Measurements from ENCODE around the gene WNT5A. TPM values are rescaled to one million over a fixed set of nuclear protein-coding genes. Genes with fewer than 3 reads are reported as not detected.
A peak's percentile ranks its signal among the peaks of the same experiment; 100 is the strongest.

The WNT5A gene
- total RNA-seq, 2 experiments from 2014 or later: not detected

DNA sequence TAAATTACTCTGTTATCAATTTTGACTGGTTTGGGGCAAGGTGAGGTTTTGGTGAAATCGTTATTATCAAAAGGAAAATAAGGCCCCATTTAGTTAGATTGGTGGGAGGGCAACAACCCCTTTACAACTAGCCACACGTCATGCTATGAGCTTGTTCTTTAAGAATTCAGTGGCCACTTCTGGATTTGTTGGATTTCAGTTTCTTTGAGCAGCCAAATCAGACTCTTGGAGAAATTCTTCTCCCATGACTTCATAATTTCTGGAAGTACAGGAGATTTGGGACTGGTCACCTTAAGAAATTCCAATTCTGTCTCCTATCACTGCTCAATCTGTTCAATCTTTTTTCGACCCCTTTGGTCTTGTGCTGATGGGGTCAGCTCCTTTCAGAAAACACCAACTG lies 14.8 kb upstream of the WNT5A start:
- ATAC-seq: no peak
- ChIA-PET CTCF (interaction anchor here (0.7 to 1.0 kb wide), 2 partner anchors 68 to 750 kb away, joined by 3 read pairs; no protein-coding TSS in a partner anchor), POLR2A (no interaction called here)
- no peak for DNase-seq
- Mint-ChIP-seq H3K36me3 (ENCODE audit: low read depth) (no peaks in the 10 kb centered on the region), H3K27ac (no peak overlapping the region), H3K4me3 (no peak overlapping the region), H3K27me3 (no peaks in the 10 kb centered on the region), H3K9me3 (ENCODE audit: low read depth) (no peaks in the 10 kb centered on the region), H3K4me1 (no peaks in the 10 kb centered on the region)
- intact Hi-C loops (cut with DNase I, micrococcal nuclease): no loop called here

DNA sequence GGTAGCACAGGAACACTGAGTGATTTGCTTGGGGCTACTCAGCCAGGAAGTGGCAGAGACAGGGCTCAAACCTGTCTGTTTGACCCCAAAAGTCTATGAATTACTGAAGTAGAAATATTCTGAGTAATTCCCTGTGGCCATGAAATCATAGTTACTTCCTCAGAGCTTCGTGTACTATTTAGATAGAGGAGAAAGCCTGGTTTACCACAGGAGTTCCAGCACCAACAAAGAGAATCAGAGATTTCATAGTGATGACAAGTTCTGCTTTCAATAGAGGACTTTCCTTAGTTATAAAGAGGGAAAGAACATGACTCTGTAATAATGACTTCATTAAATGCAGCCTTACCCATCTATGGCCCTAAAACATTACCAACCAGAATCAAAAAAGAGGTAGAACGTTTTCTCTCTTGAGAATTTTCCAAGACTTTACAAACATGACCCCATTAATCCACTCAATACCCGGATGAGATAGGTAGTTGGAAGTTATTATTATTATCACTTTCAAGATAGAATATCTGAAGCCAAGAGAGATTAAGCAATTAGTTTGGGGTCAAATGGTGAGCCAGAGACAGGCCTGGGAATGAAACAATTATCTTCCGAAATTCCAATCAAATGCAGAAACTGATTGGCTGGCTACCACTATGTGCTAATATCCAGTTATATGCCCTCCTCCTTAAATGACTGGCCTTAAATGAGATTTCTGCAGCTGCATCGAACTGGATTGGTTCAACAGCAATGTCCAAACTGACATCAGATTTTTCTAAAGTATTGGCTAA lies 13.6 kb upstream of the WNT5A start:
- ChIA-PET POLR2A (no interaction called here), CTCF (no interaction called here)
- DNase-seq (no peak), ATAC-seq (no peak)
- intact Hi-C loops (cut with DNase I, micrococcal nuclease): no loop called here
- Mint-ChIP-seq H3K9me3 (ENCODE audit: low read depth) (no peaks in the 10 kb centered on the region), H3K36me3 (ENCODE audit: low read depth) (no peaks in the 10 kb centered on the region), H3K4me3 (no peak overlapping the region), H3K27ac (no peak overlapping the region), H3K4me1 (no peaks in the 10 kb centered on the region), H3K27me3 (peaks cover 2% of the 10 kb centered on the region)

DNA sequence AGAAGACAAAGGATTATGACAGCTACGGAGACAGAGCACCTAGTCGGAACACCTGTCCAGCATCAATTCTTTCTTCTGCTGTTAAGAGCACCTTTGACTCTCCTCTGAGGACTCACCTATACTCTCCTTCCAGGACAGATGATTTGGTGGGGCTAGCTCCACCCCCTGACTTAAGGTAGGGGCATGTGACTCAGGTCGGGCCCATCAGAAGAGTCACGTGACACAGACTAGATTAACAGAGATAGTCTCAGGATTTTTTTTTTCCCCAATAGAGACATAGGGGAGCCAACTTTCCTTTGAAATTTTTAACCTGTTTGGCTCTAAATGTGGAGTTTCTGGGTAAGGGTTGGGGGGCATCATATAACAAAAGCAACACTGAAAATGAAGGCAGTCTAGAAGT lies 11.4 kb upstream of the WNT5A start:
- Mint-ChIP-seq H3K9me3 (ENCODE audit: low read depth) (no peaks in the 10 kb centered on the region), H3K27me3 (peaks cover 4% of the 10 kb centered on the region), H3K4me3 (no peak overlapping the region), H3K36me3 (ENCODE audit: low read depth) (no peaks in the 10 kb centered on the region), H3K27ac (no peak overlapping the region), H3K4me1 (no peaks in the 10 kb centered on the region)
- DNase-seq (no peak), ATAC-seq (no peak)
- ChIA-PET POLR2A (no interaction called here), CTCF (no interaction called here)
- intact Hi-C loops (cut with DNase I, micrococcal nuclease): no loop called here

DNA sequence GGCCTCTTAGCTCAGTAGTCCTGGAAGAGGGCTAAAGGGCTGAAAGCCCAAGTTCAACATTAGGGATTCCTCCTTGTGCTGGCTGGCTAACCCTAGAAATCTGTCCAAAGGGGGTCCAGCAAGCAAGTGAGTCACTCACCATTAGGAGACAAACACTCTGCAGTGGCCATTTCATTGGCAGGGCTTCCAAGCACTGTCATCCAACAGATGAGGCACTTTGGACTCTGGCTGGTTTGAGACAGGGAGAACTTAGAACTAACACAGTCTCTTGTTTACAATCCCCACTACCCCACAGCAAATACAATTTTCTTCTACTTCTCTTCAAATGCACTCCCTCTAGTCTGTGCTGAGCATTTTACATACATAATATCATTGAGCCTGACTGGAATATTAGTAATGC lies 10.1 kb upstream of the WNT5A start:
- DNase-seq: no peak
- intact Hi-C loops (cut with DNase I, micrococcal nuclease): no loop called here
- Mint-ChIP-seq H3K4me1 (no peaks in the 10 kb centered on the region), H3K4me3 (no peak overlapping the region), H3K27ac (no peak overlapping the region), H3K27me3 (peaks cover 7% of the 10 kb centered on the region), H3K9me3 (ENCODE audit: low read depth) (no peaks in the 10 kb centered on the region), H3K36me3 (ENCODE audit: low read depth) (no peaks in the 10 kb centered on the region)
- ChIA-PET CTCF (no interaction called here), POLR2A (interaction anchor here (0.7 kb wide), 1 partner anchor 23 kb away, joined by 3 read pairs; no protein-coding TSS in a partner anchor)
- no peak for ATAC-seq

DNA sequence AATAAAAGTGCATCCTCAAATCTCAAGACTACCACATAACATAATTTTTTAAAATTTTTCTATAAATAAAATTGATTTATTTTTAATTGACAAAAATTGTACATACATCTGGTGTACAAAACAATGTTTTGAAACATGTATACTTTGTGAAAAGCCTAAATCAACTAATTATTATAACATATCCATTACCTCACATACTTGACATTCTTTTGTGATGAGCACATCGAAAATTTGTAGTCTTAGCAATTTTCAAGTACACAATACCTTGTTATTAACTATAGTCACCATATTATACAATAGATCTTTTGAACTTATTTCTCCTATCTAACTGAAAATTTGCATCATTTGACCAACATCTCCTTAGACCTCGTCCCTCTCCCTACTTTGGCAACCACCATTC lies 7.9 kb upstream of the WNT5A start:
- DNase-seq (no peak), ATAC-seq (no peak)
- no peaks in the 10 kb centered on the region for H3K9me3 Mint-ChIP-seq (ENCODE audit: low read depth)
- no peak overlapping the region for H3K4me3 Mint-ChIP-seq
- CTCF ChIA-PET: no interaction called here
- no peak overlapping the region for H3K27ac Mint-ChIP-seq
- H3K36me3 Mint-ChIP-seq (ENCODE audit: low read depth): no peaks in the 10 kb centered on the region
- POLR2A ChIA-PET: no interaction called here
- intact Hi-C loops (cut with DNase I, micrococcal nuclease): no loop called here
- H3K4me1 Mint-ChIP-seq: no peaks in the 10 kb centered on the region
- peaks cover 14% of the 10 kb centered on the region for H3K27me3 Mint-ChIP-seq

DNA sequence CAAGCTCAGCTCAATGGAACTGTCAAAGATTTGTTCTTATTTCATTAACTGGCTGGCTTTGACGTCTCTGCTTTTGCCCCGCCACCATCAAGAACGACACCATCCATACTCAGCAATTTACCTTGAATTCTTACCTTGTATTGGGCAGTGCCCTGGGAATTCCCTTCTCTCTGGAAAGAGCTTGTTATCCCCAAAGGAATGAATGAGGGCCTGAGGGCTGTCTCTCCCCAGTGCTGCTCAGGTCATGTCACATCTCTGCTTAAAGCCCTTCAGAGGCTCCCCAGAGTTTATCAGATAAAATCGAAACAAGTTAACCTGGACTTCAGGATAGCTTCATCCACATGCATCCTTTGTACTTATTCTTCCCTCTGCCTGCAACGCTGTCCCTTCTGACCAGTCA lies 5.9 kb upstream of the WNT5A start:
- Mint-ChIP-seq H3K27me3 (peaks cover 29% of the 10 kb centered on the region), H3K36me3 (ENCODE audit: low read depth) (no peaks in the 10 kb centered on the region), H3K27ac (no peak overlapping the region), H3K9me3 (ENCODE audit: low read depth) (no peaks in the 10 kb centered on the region), H3K4me1 (peaks cover 8% of the 10 kb centered on the region), H3K4me3 (no peak overlapping the region)
- ChIA-PET CTCF (no interaction called here), POLR2A (no interaction called here)
- DNase-seq (no peak), ATAC-seq (no peak)
- intact Hi-C loops (cut with DNase I, micrococcal nuclease): no loop called here

DNA sequence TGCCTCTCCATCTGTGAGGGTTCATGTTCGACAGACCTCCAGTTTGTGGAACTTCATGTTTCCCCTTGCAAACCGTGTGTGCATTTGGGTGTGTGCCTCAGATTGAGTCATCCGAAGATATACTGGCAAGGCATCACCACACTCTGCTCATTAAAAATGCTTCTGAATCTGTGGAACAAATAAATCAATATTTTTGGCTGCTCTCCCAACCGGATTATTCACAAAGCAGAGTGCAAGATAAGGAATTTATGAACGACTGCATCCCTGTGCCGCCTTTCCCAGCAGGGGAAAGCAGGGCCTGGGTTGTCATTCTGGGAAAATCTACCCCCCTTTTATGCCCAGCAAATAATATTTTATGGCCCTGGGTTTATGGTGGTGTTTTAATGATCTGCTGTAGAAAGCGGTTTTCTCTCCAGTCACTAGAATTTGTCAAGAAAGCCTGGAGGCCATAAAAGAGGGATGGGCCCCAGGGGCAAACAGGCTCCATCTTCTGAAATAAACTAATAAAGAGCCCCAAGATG lies 4.2 kb upstream of the WNT5A start:
- Mint-ChIP-seq H3K4me1 (peaks cover 18% of the 10 kb centered on the region), H3K36me3 (ENCODE audit: low read depth) (no peaks in the 10 kb centered on the region), H3K4me3 (no peak overlapping the region), H3K9me3 (ENCODE audit: low read depth) (no peaks in the 10 kb centered on the region), H3K27ac (no peak overlapping the region), H3K27me3 (peaks cover 39% of the 10 kb centered on the region)
- intact Hi-C loops (cut with DNase I, micrococcal nuclease): no loop called here
- ATAC-seq (no peak), DNase-seq (no peak)
- CTCF ChIA-PET: no interaction called here
- POLR2A ChIA-PET: no interaction called here

DNA sequence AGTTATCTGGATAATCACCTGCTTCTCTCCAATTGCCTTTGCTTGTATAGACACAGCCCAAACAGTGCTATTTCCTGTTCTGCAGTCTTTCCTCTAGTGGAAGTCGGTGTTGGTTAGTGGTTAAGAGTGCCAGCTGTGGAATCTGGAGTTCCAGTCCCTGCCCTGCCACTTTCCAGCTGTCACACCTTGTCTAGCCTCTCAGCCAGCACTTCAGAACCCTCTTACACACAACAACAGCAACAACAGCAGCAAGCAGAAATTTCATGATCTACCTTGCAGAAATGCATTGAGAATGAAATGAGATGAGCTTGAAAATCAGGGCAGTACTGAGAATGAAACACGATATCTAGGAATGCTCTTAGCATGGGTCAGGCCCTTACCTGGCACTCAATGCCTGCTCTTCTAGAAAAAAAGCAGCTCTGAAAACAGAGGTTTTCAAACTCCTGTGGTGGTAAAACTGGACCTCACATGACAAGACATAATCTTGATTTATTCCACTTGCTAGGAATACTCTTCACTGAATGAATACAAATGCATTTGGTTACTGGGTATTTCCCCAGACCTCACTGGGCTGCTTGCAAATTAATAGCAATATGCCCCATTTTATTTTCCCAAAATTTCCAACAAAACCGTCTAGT lies 3.3 kb upstream of the WNT5A start:
- no peaks in the 10 kb centered on the region for H3K36me3 Mint-ChIP-seq (ENCODE audit: low read depth)
- H3K4me3 Mint-ChIP-seq: no peak overlapping the region
- POLR2A ChIA-PET: no interaction called here
- peaks cover 44% of the 10 kb centered on the region for H3K27me3 Mint-ChIP-seq
- no peaks in the 10 kb centered on the region for H3K9me3 Mint-ChIP-seq (ENCODE audit: low read depth)
- ATAC-seq (no peak), DNase-seq (no peak)
- H3K27ac Mint-ChIP-seq: no peak overlapping the region
- H3K4me1 Mint-ChIP-seq: peaks cover 23% of the 10 kb centered on the region
- CTCF ChIA-PET: no interaction called here
- intact Hi-C loops (cut with DNase I, micrococcal nuclease): no loop called here

DNA sequence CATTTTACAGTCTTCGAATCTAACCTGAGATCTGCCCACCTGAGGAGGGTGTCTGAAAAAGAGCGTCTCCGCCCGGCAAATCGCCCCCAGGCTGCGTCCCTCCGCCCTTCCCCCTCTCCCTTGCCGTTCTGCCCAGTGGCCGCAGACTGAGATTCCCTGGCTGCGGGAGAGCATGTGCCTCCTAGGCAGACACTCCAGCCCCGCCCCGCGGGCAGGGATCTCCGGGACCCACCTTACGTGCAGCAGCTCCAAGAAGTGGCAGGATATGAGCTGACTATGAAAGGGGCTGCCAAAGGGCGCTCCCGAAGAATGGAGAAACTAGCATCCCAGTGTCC lies 2.7 kb upstream of the WNT5A start:
- CTCF ChIA-PET: interaction anchor here (0.8 kb wide), 1 partner anchor 839 kb away, joined by 3 read pairs; no protein-coding TSS in a partner anchor
- H3K27ac Mint-ChIP-seq: no peak overlapping the region
- no peak overlapping the region for H3K4me3 Mint-ChIP-seq
- H3K4me1 Mint-ChIP-seq: peaks cover 26% of the 10 kb centered on the region
- no peaks in the 10 kb centered on the region for H3K9me3 Mint-ChIP-seq (ENCODE audit: low read depth)
- H3K36me3 Mint-ChIP-seq (ENCODE audit: low read depth): no peaks in the 10 kb centered on the region
- intact Hi-C loops (cut with DNase I, micrococcal nuclease): loop anchor here (5.0 to 10.0 kb wide), 6 partner anchors 233 to 1062 kb away; no protein-coding TSS in a partner anchor
- H3K27me3 Mint-ChIP-seq: peaks cover 46% of the 10 kb centered on the region
- POLR2A ChIA-PET: no interaction called here
- DNase-seq: no peak
- ATAC-seq: no peak

DNA sequence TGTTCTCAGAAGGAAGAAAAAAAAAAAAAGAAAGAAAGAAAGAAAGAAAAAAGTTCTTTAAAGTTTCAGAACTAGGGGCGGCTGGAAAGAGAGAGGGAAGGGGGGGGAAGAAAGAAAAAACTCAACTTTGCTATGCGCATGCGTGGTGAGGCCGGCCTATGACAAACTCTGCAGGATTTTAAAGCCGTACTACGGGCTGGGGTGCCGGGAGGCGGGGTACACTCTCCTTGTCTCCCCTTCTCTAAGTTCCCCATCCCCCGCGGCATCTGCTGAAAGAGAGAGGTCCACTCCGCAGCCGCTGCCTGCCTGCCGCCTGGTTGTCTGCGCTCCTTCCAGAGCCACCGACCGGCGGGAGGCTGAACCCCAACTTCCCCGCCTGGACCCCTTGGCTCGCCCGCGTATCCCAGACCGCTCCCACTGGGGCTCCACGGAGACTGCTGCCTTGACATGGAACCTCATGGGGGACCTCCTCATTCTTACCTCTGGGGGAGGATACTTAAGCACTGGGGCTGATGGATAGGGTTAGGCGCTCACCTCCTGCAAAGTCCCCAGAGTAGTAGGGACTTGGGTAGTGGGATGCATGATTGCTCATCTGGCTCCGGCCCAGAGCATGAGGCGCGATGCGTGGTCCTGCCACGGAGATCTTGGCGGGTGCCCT lies 1.4 kb upstream of the WNT5A start:
- H3K4me3 Mint-ChIP-seq: peak overlapping the region; percentile 44
- no peak overlapping the region for H3K27ac Mint-ChIP-seq
- ChIA-PET CTCF (interaction anchor here (0.5 to 0.8 kb wide), 2 partner anchors 246 to 1520 kb away, joined by 3 read pairs; no protein-coding TSS in a partner anchor), POLR2A (no interaction called here)
- ATAC-seq: peak; percentile 31
- H3K27me3 Mint-ChIP-seq: peaks cover 58% of the 10 kb centered on the region
- peaks cover 30% of the 10 kb centered on the region for H3K4me1 Mint-ChIP-seq
- H3K9me3 Mint-ChIP-seq (ENCODE audit: low read depth): no peaks in the 10 kb centered on the region
- intact Hi-C loops (cut with DNase I, micrococcal nuclease): loop anchor here (5.0 to 10.0 kb wide), 6 partner anchors 234 to 1061 kb away; no protein-coding TSS in a partner anchor
- no peaks in the 10 kb centered on the region for H3K36me3 Mint-ChIP-seq (ENCODE audit: low read depth)
- DNase-seq: peak; percentile 56

DNA sequence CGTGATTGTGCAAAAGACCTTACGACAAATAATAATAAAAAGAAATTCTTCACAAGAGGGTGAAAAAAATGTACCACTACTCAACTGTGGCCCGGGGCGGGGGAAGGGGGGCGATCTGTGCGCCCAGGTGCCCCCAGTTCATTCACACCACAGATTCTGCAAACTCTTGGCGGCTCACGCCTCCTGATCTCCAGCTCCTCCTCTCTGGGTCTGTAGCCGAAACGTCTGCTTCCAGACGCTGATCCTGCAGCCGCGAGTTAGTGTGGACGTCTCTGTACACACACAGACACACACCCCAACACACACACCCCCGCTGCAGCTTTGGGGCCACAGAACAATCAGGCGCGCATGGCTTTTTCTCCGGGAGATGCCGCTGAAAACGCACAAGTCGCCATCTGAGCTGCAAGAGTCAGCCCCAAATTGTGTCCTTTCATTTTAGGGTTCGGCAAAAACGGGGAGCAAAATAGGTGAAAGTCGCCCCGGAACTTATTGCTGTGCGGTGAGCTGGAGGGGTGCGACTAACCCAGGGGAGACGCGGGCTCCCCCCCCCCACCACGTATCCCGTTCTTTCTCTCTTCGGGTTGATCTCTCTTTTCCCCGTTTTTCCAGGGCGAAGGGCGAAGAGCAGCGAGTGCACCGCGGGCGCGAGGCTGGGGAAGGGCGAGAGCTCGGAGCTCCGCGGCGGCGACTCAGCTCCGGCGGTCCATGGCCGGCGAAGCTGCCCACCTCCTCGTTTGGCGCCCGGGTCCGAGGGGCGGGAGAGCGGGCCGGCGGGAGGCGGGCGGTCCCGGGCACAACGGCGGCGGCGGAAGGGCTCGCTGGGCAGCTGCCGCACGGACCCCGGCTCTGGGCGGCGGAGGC lies 505 bp upstream of the WNT5A start:
- Mint-ChIP-seq H3K4me1 (peaks cover 34% of the 10 kb centered on the region), H3K27ac (no peak overlapping the region), H3K36me3 (ENCODE audit: low read depth) (no peaks in the 10 kb centered on the region), H3K9me3 (ENCODE audit: low read depth) (no peaks in the 10 kb centered on the region), H3K27me3 (peaks cover 64% of the 10 kb centered on the region), H3K4me3 (peak overlapping the region; percentile 65)
- intact Hi-C loops (cut with DNase I, micrococcal nuclease): loop anchor here (5.0 to 10.0 kb wide), 6 partner anchors 235 to 1060 kb away; no protein-coding TSS in a partner anchor
- POLR2A ChIA-PET: no interaction called here
- CTCF ChIA-PET: interaction anchor here (0.5 kb wide), 1 partner anchor 247 kb away, joined by 3 read pairs; no protein-coding TSS in a partner anchor
- DNase-seq (no peak), ATAC-seq (no peak)
